PC-3 (cell line): ENCODE results near the gene RAF1. TPM values are rescaled to one million over a fixed set of nuclear protein-coding genes. Genes with fewer than 3 reads are reported as not detected.

Experiments used
- ATAC-seq: fragments of 200-7000 bp; cut with Tn5 transposase; 2 replicates; pipeline ENCODE4 v1.9.1; 2020; ENCODE audit warnings: mild to moderate bottlenecking, moderate library complexity
- BruUV-seq: library from RNA; stranded (reverse); fragments of 400-500 nt; replicated peaks from 2 replicates; lab custom pipeline; 2021; lab: Mats Ljungman, UMichigan
- CTCF ChIA-PET: fragments of 300-600 bp; sonication (Branson Sonifier 250); formaldehyde crosslinking; loops from one replicate; lab custom pipeline; 2022; ENCODE audit warnings: antibody characterized with exemption; lab: Charles Lee
- POLR2A ChIA-PET: fragments of 300-600 bp; sonication (Branson Sonifier 250); formaldehyde crosslinking; loops from one replicate; lab custom pipeline; 2022; ENCODE audit warnings: antibody characterized with exemption; ENCODE audit not compliant: unreplicated experiment; lab: Charles Lee
- DNase-seq: peaks from one replicate; pipeline ENCODE4 v3.0.0-alpha.2; 2015
- H2AFZ ChIP-seq: fragments of 300-600 bp; sonication (generic); 2 replicates; pipeline ENCODE4 v1.6.0; 2016; ENCODE audit warnings: antibody characterized with exemption, low read length
- H3F3A ChIP-seq: fragments of 300-600 bp; sonication (generic); one replicate; pipeline ENCODE4 v1.6.0; 2017; ENCODE audit warnings: antibody characterized with exemption, low read length, control low read depth, mild to moderate bottlenecking; ENCODE audit not compliant: unreplicated experiment
- H3K27ac ChIP-seq: fragments of 300-600 bp; sonication (generic); 2 replicates; pipeline ENCODE4 v1.5.1; 2016; ENCODE audit warnings: mild to moderate bottlenecking, low read length
- H3K27me3 ChIP-seq: fragments of 300-600 bp; sonication (generic); 2 replicates; pipeline ENCODE4 v1.6.1; 2016; ENCODE audit warnings: low read length, mixed read lengths
- H3K36me3 ChIP-seq: fragments of 300-600 bp; sonication (generic); 2 replicates; pipeline ENCODE4 v1.6.1; 2016; ENCODE audit warnings: low read depth, mixed run types, low read length, mixed read lengths
- H3K4me1 ChIP-seq: fragments of 300-600 bp; sonication (generic); 2 replicates; pipeline ENCODE4 v1.5.1; 2016; ENCODE audit warnings: low read length; ENCODE audit not compliant: insufficient read depth
- H3K4me2 ChIP-seq: fragments of 300-600 bp; sonication (generic); 2 replicates; pipeline ENCODE4 v1.6.0; 2016; ENCODE audit warnings: low read length
- H3K4me3 ChIP-seq: fragments of 300-600 bp; sonication (generic); 2 replicates; pipeline ENCODE4 v1.5.1; 2016; ENCODE audit warnings: mild to moderate bottlenecking, low read length, mixed read lengths
- H3K79me2 ChIP-seq: fragments of 300-600 bp; sonication (generic); 2 replicates; pipeline ENCODE4 v1.6.1; 2017; ENCODE audit warnings: low read length, mixed read lengths
- H3K9ac ChIP-seq: fragments of 300-600 bp; sonication (generic); 2 replicates; pipeline ENCODE4 v1.6.0; 2016; ENCODE audit warnings: mild to moderate bottlenecking, low read length
- H3K9me2 ChIP-seq: fragments of 300-600 bp; sonication (generic); replicated peaks from 2 replicates; pipeline ENCODE4 v1.6.1; 2016; ENCODE audit warnings: mixed run types, low read length, mixed read lengths
- H3K9me3 ChIP-seq: fragments of 300-600 bp; sonication (generic); 2 replicates; pipeline ENCODE4 v1.6.1; 2016; ENCODE audit warnings: low read length, mixed read lengths
- H4K20me1 ChIP-seq: fragments of 300-600 bp; sonication (generic); 2 replicates; pipeline ENCODE4 v1.6.1; 2016; ENCODE audit warnings: low read length, mixed read lengths
- EZH2 ChIP-seq: fragments of 300-600 bp; sonication (generic); IDR thresholded peaks from one replicate; pipeline ENCODE4 v1.6.1; 2017; ENCODE audit warnings: antibody characterized with exemption, mild to moderate bottlenecking, low read length; ENCODE audit not compliant: unreplicated experiment
- EZH2phosphoT487 ChIP-seq: fragments of 300-600 bp; sonication (generic); IDR thresholded peaks from 2 replicates; pipeline ENCODE4 v1.6.1; 2018; ENCODE audit warnings: mild to moderate bottlenecking, antibody characterized with exemption, low read length, borderline replicate concordance
- intact Hi-C: fragments of 100-400 bp; cut with micrococcal nuclease; formaldehyde crosslinking; loops from 2 replicates; pipeline ENCODE4 v1.9.0; 2023
- total RNA-seq: library from RNA; depleted of rRNA; stranded (reverse); fragments of >200 nt; gene quantifications from 2 replicates; pipeline ENCODE4 v1.2.3, GENCODE V29; 2014
- TF ChIP-seq, protein P1 (sequence below): fragments of 300-600 bp; sonication (generic); conservative IDR thresholded peaks from 2 replicates; pipeline ENCODE4 v1.5.1; 2017; ENCODE audit warnings: antibody characterized with exemption, low read depth, mild to moderate bottlenecking, low read length

The RAF1 gene
- total RNA-seq, 1 experiment from 2014 or later: 130 TPM

GRCh38 chr3:12648384-12648959 is 15.4 kb downstream of the RAF1 start:
- Histone ChIP-seq H3K4me1 (0 out of 2 replicates have a peak, but pooled peaks cover 5% of the 10 kb centered on the region), H3K27ac (no peak overlapping the region), H3K4me2 (no peak overlapping the region), H3K4me3 (no peak overlapping the region), H3K9ac (no peak overlapping the region), H2AFZ (no peak overlapping the region), H3K27me3 (no peaks in the 10 kb centered on the region), H3F3A (no peaks in the 10 kb centered on the region), H3K79me2 (peaks cover 98% of the 10 kb centered on the region), H3K9me3 (no peaks in the 10 kb centered on the region), H4K20me1 (peaks cover 58% of the 10 kb centered on the region), H3K36me3 (no peaks in the 10 kb centered on the region), H3K9me2 (no peaks in the 10 kb centered on the region)
- ChIA-PET POLR2A (interaction anchor here (0.5 kb wide), 1 partner anchor 16 kb away, joined by 8 read pairs; no protein-coding TSS in a partner anchor), CTCF (no interaction called here)
- TF ChIP-seq EZH2phosphoT487: no peak
- TF ChIP-seq EZH2: no peak
- TF ChIP-seq, protein P1, sequence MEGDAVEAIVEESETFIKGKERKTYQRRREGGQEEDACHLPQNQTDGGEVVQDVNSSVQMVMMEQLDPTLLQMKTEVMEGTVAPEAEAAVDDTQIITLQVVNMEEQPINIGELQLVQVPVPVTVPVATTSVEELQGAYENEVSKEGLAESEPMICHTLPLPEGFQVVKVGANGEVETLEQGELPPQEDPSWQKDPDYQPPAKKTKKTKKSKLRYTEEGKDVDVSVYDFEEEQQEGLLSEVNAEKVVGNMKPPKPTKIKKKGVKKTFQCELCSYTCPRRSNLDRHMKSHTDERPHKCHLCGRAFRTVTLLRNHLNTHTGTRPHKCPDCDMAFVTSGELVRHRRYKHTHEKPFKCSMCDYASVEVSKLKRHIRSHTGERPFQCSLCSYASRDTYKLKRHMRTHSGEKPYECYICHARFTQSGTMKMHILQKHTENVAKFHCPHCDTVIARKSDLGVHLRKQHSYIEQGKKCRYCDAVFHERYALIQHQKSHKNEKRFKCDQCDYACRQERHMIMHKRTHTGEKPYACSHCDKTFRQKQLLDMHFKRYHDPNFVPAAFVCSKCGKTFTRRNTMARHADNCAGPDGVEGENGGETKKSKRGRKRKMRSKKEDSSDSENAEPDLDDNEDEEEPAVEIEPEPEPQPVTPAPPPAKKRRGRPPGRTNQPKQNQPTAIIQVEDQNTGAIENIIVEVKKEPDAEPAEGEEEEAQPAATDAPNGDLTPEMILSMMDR: no peak
- no TSS peak for BruUV-seq
- ATAC-seq: no peak
- no peak for DNase-seq
- intact Hi-C loops: no loop called here

DNA sequence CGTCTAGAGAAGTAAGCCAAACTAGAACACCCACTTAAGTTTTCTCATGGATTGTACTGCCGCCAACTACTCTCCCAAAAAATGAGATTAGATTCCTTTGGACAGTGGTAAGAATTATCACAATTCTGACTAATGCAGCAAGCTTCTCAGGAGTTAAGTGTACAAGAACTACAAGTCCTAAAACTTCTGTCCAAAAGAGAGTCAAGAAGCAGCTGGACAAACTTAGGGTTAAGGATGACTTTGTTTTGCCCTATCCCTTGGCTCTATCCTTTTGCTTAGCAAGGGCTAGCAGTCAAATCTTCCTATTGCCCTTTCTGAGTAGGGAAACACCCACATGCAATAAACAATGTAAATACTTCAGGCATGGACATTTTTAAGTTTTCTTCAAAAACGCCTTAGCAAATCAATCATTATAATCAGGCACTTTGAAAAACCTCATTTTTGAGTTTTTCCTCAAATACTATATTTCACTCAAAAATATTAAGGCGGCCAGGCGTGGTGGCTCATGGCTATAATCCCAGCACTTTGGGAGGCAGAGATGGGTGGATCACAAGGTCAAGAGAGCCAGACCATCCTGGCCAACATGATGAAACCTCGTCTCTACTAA is 19.5 kb downstream of the RAF1 start:
- no TSS peak for BruUV-seq
- CTCF ChIA-PET: no interaction called here
- no peak overlapping the region for H3K4me2 ChIP-seq
- no peaks in the 10 kb centered on the region for H3K9me2 ChIP-seq
- no peaks in the 10 kb centered on the region for H3F3A ChIP-seq
- ATAC-seq: no peak
- H3K27ac ChIP-seq: no peak overlapping the region
- TF ChIP-seq EZH2 (no peak), EZH2phosphoT487 (no peak)
- TF ChIP-seq, protein P1: no peak
- peaks cover 94% of the 10 kb centered on the region for H3K79me2 ChIP-seq
- H2AFZ ChIP-seq: no peak overlapping the region
- H3K9me3 ChIP-seq: no peaks in the 10 kb centered on the region
- H4K20me1 ChIP-seq: peaks cover 50% of the 10 kb centered on the region
- DNase-seq: no peak
- H3K9ac ChIP-seq: no peak overlapping the region
- 0 out of 2 replicates have a peak, but pooled peaks cover 5% of the 10 kb centered on the region for H3K4me1 ChIP-seq
- intact Hi-C loops: loop anchor here (2.0 kb wide), 1 partner anchor 14 kb away; no protein-coding TSS in a partner anchor
- H3K27me3 ChIP-seq: no peaks in the 10 kb centered on the region
- no peak overlapping the region for H3K4me3 ChIP-seq
- POLR2A ChIA-PET: no interaction called here
- H3K36me3 ChIP-seq: no peaks in the 10 kb centered on the region

GRCh38 chr3:12643724-12644123 is 20.2 kb downstream of the RAF1 start:
- ChIA-PET CTCF (no interaction called here), POLR2A (no interaction called here)
- BruUV-seq: no TSS peak
- Histone ChIP-seq H3K9me2 (no peaks in the 10 kb centered on the region), H3K4me1 (peaks cover 7% of the 10 kb centered on the region; the same call in 1 of the 2 replicates), H4K20me1 (peaks cover 48% of the 10 kb centered on the region), H2AFZ (no peak overlapping the region), H3K27me3 (no peaks in the 10 kb centered on the region), H3K9ac (no peak overlapping the region), H3K4me2 (no peak overlapping the region), H3K79me2 (peaks cover 93% of the 10 kb centered on the region), H3F3A (no peaks in the 10 kb centered on the region), H3K27ac (no peak overlapping the region), H3K4me3 (no peak overlapping the region), H3K36me3 (no peaks in the 10 kb centered on the region), H3K9me3 (no peaks in the 10 kb centered on the region)
- intact Hi-C loops: loop anchor here (2.0 kb wide), 1 partner anchor 15 kb away; no protein-coding TSS in a partner anchor
- ATAC-seq (no peak), DNase-seq (no peak)
- TF ChIP-seq, protein P1: no peak
- TF ChIP-seq EZH2 (no peak), EZH2phosphoT487 (no peak)
